Erythroblast (primary cell): ENCODE results near the gene PITPNM1.

Experiments
- GATA1 ChIP-seq: IDR thresholded peaks from 2 replicates; pipeline ENCODE4 v1.6.1; 2011; ENCODE audit warnings: low read depth, mild to moderate bottlenecking, control low read depth, low read length, moderate library complexity
- POLR2A ChIP-seq: IDR thresholded peaks from 2 replicates; pipeline ENCODE4 v1.6.1; 2011; ENCODE audit warnings: mild to moderate bottlenecking, low read length

DNA sequence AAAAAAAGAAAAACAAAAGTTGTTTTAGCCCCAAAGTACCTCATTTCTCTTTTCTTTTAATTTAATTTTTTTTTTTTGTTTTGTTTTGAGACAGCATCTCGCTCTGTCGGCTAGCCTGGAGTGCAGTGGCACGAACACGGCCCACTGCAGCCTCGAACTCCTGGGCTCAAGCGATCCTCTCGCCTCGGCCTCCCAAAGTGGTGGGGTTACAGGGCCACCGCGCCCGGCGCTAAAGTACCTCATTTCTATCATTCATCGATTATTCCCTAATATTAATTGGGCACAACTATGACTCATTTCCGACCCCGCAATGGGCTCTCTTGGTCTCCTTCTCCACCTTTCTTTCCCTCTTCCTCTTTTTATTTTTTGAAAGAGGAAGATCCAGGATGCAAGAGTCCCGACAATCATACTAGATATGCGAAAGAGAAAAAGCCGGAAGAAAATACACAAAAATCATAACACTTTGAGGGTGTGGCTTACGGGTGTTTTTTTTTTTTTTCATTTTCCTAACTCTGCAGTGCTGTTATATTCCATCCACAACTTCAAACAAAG lies 22.8 kb downstream of the PITPNM1 start:
- TF ChIP-seq POLR2A: no peak
- no peak for TF ChIP-seq GATA1
